ENCODE data around the gene TMTC2. TPM values are rescaled to one million over a fixed set of nuclear protein-coding genes. Genes with fewer than 3 reads are reported as not detected.

The TMTC2 gene
- total RNA-seq, 1 donor from 2014 or later = 37.9 TPM

- DNase-seq = no peak
- no peak for TF ChIP-seq CTCF (IDR thresholded peaks at IDR 0.05)
- H3K36me3 ChIP-seq = no peaks in the 10 kb centered on the region
- intact Hi-C loops (cut with DNase I) = no loop called here
- ATAC-seq = no peak
- H3K4me3 ChIP-seq = no peak overlapping the region
- no peaks in the 10 kb centered on the region for H3K4me1 ChIP-seq
- no peak overlapping the region for H3K27ac ChIP-seq
- H3K27me3 ChIP-seq = no peaks in the 10 kb centered on the region
- no peaks in the 10 kb centered on the region for H3K9me3 ChIP-seq
Measured at GRCh38 chr12:82714427-82714826, 27.7 kb downstream of the TMTC2 start.

- ATAC-seq = no peak
- no peak overlapping the region for H3K4me3 ChIP-seq
- no peak overlapping the region for H3K27ac ChIP-seq
- DNase-seq = no peak
- no peaks in the 10 kb centered on the region for H3K36me3 ChIP-seq
- no peaks in the 10 kb centered on the region for H3K4me1 ChIP-seq
- intact Hi-C loops (cut with DNase I) = no loop called here
- TF ChIP-seq CTCF (IDR thresholded peaks at IDR 0.05) = no peak
- no peaks in the 10 kb centered on the region for H3K27me3 ChIP-seq
- H3K9me3 ChIP-seq = no peaks in the 10 kb centered on the region
Measured at GRCh38 chr12:82721726-82722125, 35.0 kb downstream of the TMTC2 start.

GRCh38 chr12:82723093-82723492 lies 36.4 kb downstream of the TMTC2 start:
- Histone ChIP-seq H3K27me3 (no peaks in the 10 kb centered on the region), H3K4me1 (no peaks in the 10 kb centered on the region), H3K4me3 (no peak overlapping the region), H3K36me3 (no peaks in the 10 kb centered on the region), H3K27ac (no peak overlapping the region), H3K9me3 (no peaks in the 10 kb centered on the region)
- TF ChIP-seq CTCF (IDR thresholded peaks at IDR 0.05) = no peak
- intact Hi-C loops (cut with DNase I) = no loop called here
- DNase-seq (no peak), ATAC-seq (no peak)

GRCh38 chr12:82723891-82724290 lies 37.2 kb downstream of the TMTC2 start:
- TF ChIP-seq CTCF (IDR thresholded peaks at IDR 0.05) = no peak
- Histone ChIP-seq H3K36me3 (no peaks in the 10 kb centered on the region), H3K27ac (no peak overlapping the region), H3K4me1 (no peaks in the 10 kb centered on the region), H3K27me3 (no peaks in the 10 kb centered on the region), H3K4me3 (no peak overlapping the region), H3K9me3 (no peaks in the 10 kb centered on the region)
- intact Hi-C loops (cut with DNase I) = no loop called here
- ATAC-seq = no peak
- no peak for DNase-seq

- H3K27me3 ChIP-seq = no peaks in the 10 kb centered on the region
- no peak for ATAC-seq
- no peak overlapping the region for H3K4me3 ChIP-seq
- no peak for TF ChIP-seq CTCF (IDR thresholded peaks at IDR 0.05)
- no peak overlapping the region for H3K27ac ChIP-seq
- H3K36me3 ChIP-seq = no peaks in the 10 kb centered on the region
- no peaks in the 10 kb centered on the region for H3K9me3 ChIP-seq
- H3K4me1 ChIP-seq = no peaks in the 10 kb centered on the region
- intact Hi-C loops (cut with DNase I) = no loop called here
- no peak for DNase-seq
Measured at GRCh38 chr12:82725741-82726140, 39.0 kb downstream of the TMTC2 start.

- Histone ChIP-seq H3K27ac (no peak overlapping the region), H3K27me3 (no peaks in the 10 kb centered on the region), H3K9me3 (no peaks in the 10 kb centered on the region), H3K4me3 (no peak overlapping the region), H3K36me3 (no peaks in the 10 kb centered on the region), H3K4me1 (no peaks in the 10 kb centered on the region)
- no peak for ATAC-seq
- DNase-seq = no peak
- no peak for TF ChIP-seq CTCF (IDR thresholded peaks at IDR 0.05)
- intact Hi-C loops (cut with DNase I) = no loop called here
Measured at GRCh38 chr12:82727886-82728285, 41.2 kb downstream of the TMTC2 start.

All from upper lobe of right lung (tissue), 1 donor.